GM12891 (cell line): ENCODE results near the gene HSD17B13.

Experiments used
- POLR2A ChIP-seq: IDR thresholded peaks from 2 replicates; pipeline ENCODE4 v1.6.1; 2011; ENCODE audit warnings: low read depth, low read length, control low read depth
- POLR2AphosphoS5 ChIP-seq: IDR thresholded peaks from 2 replicates; pipeline ENCODE4 v1.6.1; 2011; ENCODE audit warnings: low read depth, low read length, control low read depth
- POU2F2 ChIP-seq: IDR thresholded peaks from 2 replicates; pipeline ENCODE4 v1.6.1; 2011; ENCODE audit warnings: low read depth, mild to moderate bottlenecking, control low read depth, low read length, moderate library complexity

DNA sequence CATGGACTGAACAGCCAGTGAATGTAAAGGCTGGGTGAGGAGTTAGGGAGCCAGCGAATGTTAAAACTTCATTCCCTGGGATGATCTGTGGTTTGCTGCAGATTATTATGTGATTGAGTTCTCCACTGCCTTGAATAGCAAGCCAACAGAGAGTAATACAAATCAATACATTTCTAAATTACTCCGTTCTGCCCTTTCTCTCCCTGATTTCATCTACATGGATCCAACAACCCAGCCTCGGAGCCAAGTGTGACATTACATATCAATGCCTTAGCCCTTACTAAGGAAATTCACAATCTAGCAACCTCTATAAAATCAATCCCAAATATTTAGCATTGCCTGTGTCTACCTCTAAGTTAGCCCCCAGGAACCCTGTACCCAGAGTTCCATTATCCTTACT, 11.0 kb downstream of the HSD17B13 start:
- TF ChIP-seq POLR2AphosphoS5 (no peak), POLR2A (no peak), POU2F2 (no peak)
